ENCODE measurements around the gene EDIL3.

- TF ChIP-seq CTCF (IDR thresholded peaks at IDR 0.05) (no peak), POLR2A (IDR thresholded peaks at IDR 0.05) (no peak), POLR2AphosphoS5 (IDR thresholded peaks at IDR 0.05) (no peak)
Measured at GRCh38 chr5:84215521-84215920, 169.2 kb downstream of the EDIL3 start.

Data from prostate gland (tissue), 2 donors.